HG03066 (cell line): Measurements from ENCODE around the gene CNGB1.
"Not testable (repeated sequence)": the region's sequence is repeated elsewhere in the genome, so short reads cannot be mapped to it uniquely, and the experiment has no call there.

Experiments
- ATAC-seq: cut with Tn5 transposase; IDR thresholded peaks from one replicate; pipeline ENCODE4 v1.9.1; 2021; ENCODE audit warnings: low read depth; ENCODE audit not compliant: unreplicated experiment

CNGB1 gene

GRCh38 chr16:57938936-57939871 lies 31.7 kb downstream of the CNGB1 start:
- ATAC-seq, result no peak

GRCh38 chr16:57938484-57938883 lies 32.4 kb downstream of the CNGB1 start:
- no peak for ATAC-seq

GRCh38 chr16:57937861-57938260 lies 33.1 kb downstream of the CNGB1 start:
- ATAC-seq, result no peak

- no peak for ATAC-seq
Measured at GRCh38 chr16:57935904-57936303, 35.0 kb downstream of the CNGB1 start.

- no peak for ATAC-seq
Measured at GRCh38 chr16:57930533-57930932, 40.4 kb downstream of the CNGB1 start.

GRCh38 chr16:57929250-57929649 lies 41.7 kb downstream of the CNGB1 start:
- no peak for ATAC-seq

GRCh38 chr16:57926041-57926440 lies 44.9 kb downstream of the CNGB1 start:
- ATAC-seq, result no peak

GRCh38 chr16:57925310-57925709 lies 45.6 kb downstream of the CNGB1 start:
- ATAC-seq, result no peak

- no peak for ATAC-seq
Measured at GRCh38 chr16:57924514-57924913, 46.4 kb downstream of the CNGB1 start.

- no peak for ATAC-seq
Measured at GRCh38 chr16:57923841-57924240, 47.1 kb downstream of the CNGB1 start.

- ATAC-seq, result no peak
Measured at GRCh38 chr16:57923418-57923817, 47.5 kb downstream of the CNGB1 start.

- ATAC-seq, result no peak
Measured at GRCh38 chr16:57920880-57921229, 50.1 kb downstream of the CNGB1 start.

GRCh38 chr16:57920215-57920879 lies 50.6 kb downstream of the CNGB1 start:
- no peak for ATAC-seq

GRCh38 chr16:57918994-57919393 lies 51.9 kb downstream of the CNGB1 start:
- no peak for ATAC-seq

- ATAC-seq, result no peak
Measured at GRCh38 chr16:57918444-57918843, 52.5 kb downstream of the CNGB1 start.

GRCh38 chr16:57917929-57918328 lies 53.0 kb downstream of the CNGB1 start:
- not testable (repeated sequence) for ATAC-seq

- ATAC-seq, result not testable (repeated sequence)
Measured at GRCh38 chr16:57917489-57917888, 53.4 kb downstream of the CNGB1 start.

- no peak for ATAC-seq
Measured at GRCh38 chr16:57916735-57917438, 54.0 kb downstream of the CNGB1 start.

GRCh38 chr16:57915811-57916488 lies 55.0 kb downstream of the CNGB1 start:
- ATAC-seq, result no peak

- no peak for ATAC-seq
Measured at GRCh38 chr16:57915267-57915666, 55.7 kb downstream of the CNGB1 start.
